Loucy (cell line): ENCODE data around the gene ANKRD27.

Experiments used
- H2AFZ ChIP-seq: fragments of 200-600 bp; sonication (generic); 2 replicates; pipeline ENCODE4 v1.6.0; 2016; ENCODE audit warnings: antibody characterized with exemption, mild to moderate bottlenecking, low read length, moderate library complexity
- H3F3A ChIP-seq: fragments of 200-600 bp; 2 replicates; pipeline ENCODE4 v1.6.0; 2016; ENCODE audit warnings: antibody characterized with exemption, low read depth, mild to moderate bottlenecking
- H3K27me3 ChIP-seq: fragments of 200-600 bp; sonication (generic); 2 replicates; pipeline ENCODE4 v1.6.1; 2014; ENCODE audit warnings: low read length, mild to moderate bottlenecking; ENCODE audit not compliant: insufficient read depth, poor library complexity, severe bottlenecking
- H3K36me3 ChIP-seq: fragments of 200-600 bp; sonication (generic); 2 replicates; pipeline ENCODE4 v1.6.1; 2016; ENCODE audit warnings: low read length; ENCODE audit not compliant: insufficient read depth
- H3K4me1 ChIP-seq: fragments of 200-600 bp; sonication (generic); 2 replicates; pipeline ENCODE4 v1.5.1; 2014; ENCODE audit warnings: low read length, mild to moderate bottlenecking; ENCODE audit not compliant: insufficient read depth, poor library complexity, severe bottlenecking
- H3K4me2 ChIP-seq: fragments of 200-600 bp; sonication (generic); 2 replicates; pipeline ENCODE4 v1.6.0; 2014; ENCODE audit warnings: antibody characterized with exemption, low read length, low read depth, mild to moderate bottlenecking; ENCODE audit not compliant: poor library complexity, severe bottlenecking
- H3K4me3 ChIP-seq: fragments of 200-600 bp; sonication (generic); 2 replicates; pipeline ENCODE4 v1.5.1; 2014; ENCODE audit warnings: low read length, mild to moderate bottlenecking, mixed read lengths; ENCODE audit not compliant: poor library complexity, severe bottlenecking
- H3K79me2 ChIP-seq: fragments of 200-600 bp; sonication (generic); 2 replicates; pipeline ENCODE4 v1.6.1; 2014; ENCODE audit warnings: low read length; ENCODE audit not compliant: insufficient read depth
- H3K9ac ChIP-seq: fragments of 200-600 bp; sonication (generic); 2 replicates; pipeline ENCODE4 v1.6.0; 2014; ENCODE audit warnings: mild to moderate bottlenecking, low read depth, low read length, moderate library complexity; ENCODE audit not compliant: poor library complexity, severe bottlenecking
- H3K9me2 ChIP-seq: fragments of 200-600 bp; sonication (generic); replicated peaks from 2 replicates; pipeline ENCODE4 v1.6.1; 2016; ENCODE audit warnings: low read depth, low read length, mixed read lengths
- H3K9me3 ChIP-seq: fragments of 200-600 bp; sonication (generic); 2 replicates; pipeline ENCODE4 v1.6.1; 2014; ENCODE audit warnings: mild to moderate bottlenecking, antibody characterized with exemption, low read length, low read depth; ENCODE audit not compliant: insufficient read depth
- H4K20me1 ChIP-seq: fragments of 200-600 bp; sonication (generic); 2 replicates; pipeline ENCODE4 v1.6.0; 2014; ENCODE audit warnings: antibody characterized with exemption, low read length, mild to moderate bottlenecking; ENCODE audit not compliant: insufficient read depth, poor library complexity, severe bottlenecking
- CTCF ChIP-seq: fragments of 200-600 bp; sonication (generic); conservative IDR thresholded peaks from 2 replicates; pipeline ENCODE4 v1.5.1; 2014; ENCODE audit warnings: mild to moderate bottlenecking, antibody characterized with exemption, low read length
- EZH2phosphoT487 ChIP-seq: fragments of 200-600 bp; IDR thresholded peaks from 2 replicates; pipeline ENCODE4 v1.6.1; 2018; ENCODE audit warnings: antibody characterized with exemption, mild to moderate bottlenecking, moderate library complexity, borderline replicate concordance

The ANKRD27 gene

GRCh38 chr19:32630338-32630737 is 44.6 kb downstream of the ANKRD27 start:
- Histone ChIP-seq H3K9me3 (no peaks in the 10 kb centered on the region), H3K4me2 (no peak overlapping the region), H3K9me2 (no peaks in the 10 kb centered on the region), H3K79me2 (no peaks in the 10 kb centered on the region), H3K9ac (no peak overlapping the region), H3K36me3 (peaks cover 84% of the 10 kb centered on the region; the same call in 1 of the 2 replicates), H3K4me1 (no peaks in the 10 kb centered on the region), H3K27me3 (no peaks in the 10 kb centered on the region), H2AFZ (no peak overlapping the region), H3K4me3 (no peak overlapping the region), H4K20me1 (peaks cover 5% of the 10 kb centered on the region), H3F3A (no peaks in the 10 kb centered on the region)
- TF ChIP-seq EZH2phosphoT487 (no peak), CTCF (0 out of 2 replicates have a peak, but pooled peaks have one; percentile 16)

- Histone ChIP-seq H3K79me2 (no peaks in the 10 kb centered on the region), H3K9me2 (no peaks in the 10 kb centered on the region), H3K27me3 (no peaks in the 10 kb centered on the region), H3K9me3 (no peaks in the 10 kb centered on the region), H3K4me2 (no peak overlapping the region), H4K20me1 (no peaks in the 10 kb centered on the region), H3K4me3 (no peak overlapping the region), H2AFZ (no peak overlapping the region), H3F3A (no peaks in the 10 kb centered on the region), H3K36me3 (peaks cover 88% of the 10 kb centered on the region), H3K9ac (no peak overlapping the region), H3K4me1 (no peaks in the 10 kb centered on the region)
- TF ChIP-seq EZH2phosphoT487 (no peak), CTCF (no peak)
Measured at GRCh38 chr19:32627714-32628270, 47.2 kb downstream of the ANKRD27 start.

GRCh38 chr19:32626969-32627368 is 48.0 kb downstream of the ANKRD27 start:
- Histone ChIP-seq H3K79me2 (no peaks in the 10 kb centered on the region), H3K36me3 (peaks cover 92% of the 10 kb centered on the region), H3K9me3 (no peaks in the 10 kb centered on the region), H4K20me1 (no peaks in the 10 kb centered on the region), H3K4me1 (no peaks in the 10 kb centered on the region), H3K9ac (no peak overlapping the region), H3F3A (no peaks in the 10 kb centered on the region), H3K9me2 (no peaks in the 10 kb centered on the region), H2AFZ (no peak overlapping the region), H3K4me3 (no peak overlapping the region), H3K27me3 (no peaks in the 10 kb centered on the region), H3K4me2 (no peak overlapping the region)
- TF ChIP-seq CTCF (no peak), EZH2phosphoT487 (no peak)
